Limb (tissue), 2 donors: ENCODE measurements around the gene SRSF3.

Experiments used
- DNase-seq, 2 donors: peaks; one replicate each; pipeline ENCODE4 v3.0.0-alpha.2; 2016; ENCODE audit errors: extremely low spot score in 2 of 2

Gene SRSF3

GRCh38 chr6:36622901-36623546, 28.9 kb downstream of the SRSF3 start:
- DNase-seq: no peak

GRCh38 chr6:36623547-36624459, 29.6 kb downstream of the SRSF3 start:
- peak; percentile 72 to 88 for DNase-seq

DNA sequence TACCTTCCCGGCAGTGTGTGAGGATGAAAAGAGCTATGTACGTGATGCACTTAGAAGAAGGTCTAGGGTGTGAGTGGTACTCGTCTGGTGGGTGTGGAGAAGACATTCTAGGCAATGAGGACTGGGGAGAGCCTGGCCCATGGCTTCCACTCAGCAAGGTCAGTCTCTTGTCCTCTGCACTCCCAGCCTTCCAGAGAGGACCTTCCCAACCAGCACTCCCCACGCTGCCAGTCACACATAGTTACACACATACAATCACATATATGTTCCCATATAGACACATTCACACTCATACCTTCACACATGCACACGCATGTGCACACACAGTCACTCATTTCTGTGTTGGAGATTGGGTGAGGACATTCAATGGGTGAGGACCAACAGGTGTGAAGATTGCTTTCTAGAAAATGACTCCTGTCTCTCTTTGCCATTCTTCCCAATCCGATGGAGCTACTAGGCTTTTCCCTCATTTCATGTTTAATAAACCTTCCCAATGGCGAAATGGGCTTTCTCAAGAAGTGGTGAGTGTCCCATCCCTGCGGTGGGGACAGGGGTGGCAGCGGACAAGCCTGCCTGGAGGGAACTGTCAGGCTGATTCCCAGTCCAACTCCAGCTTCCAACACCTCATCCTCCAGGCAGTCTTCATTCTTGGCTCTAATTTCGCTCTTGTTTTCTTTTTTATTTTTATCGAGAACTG, 30.4 kb downstream of the SRSF3 start:
- DNase-seq: no peak

- DNase-seq: peak in 1 of 2 donors; percentile 42
These were observed 31.2 kb downstream of the SRSF3 start for GRCh38 chr6:36625158-36625919.

- DNase-seq: no peak
These were observed 32.5 kb downstream of the SRSF3 start for GRCh38 chr6:36626636-36627035.

GRCh38 chr6:36627141-36627540, 33.0 kb downstream of the SRSF3 start:
- no peak for DNase-seq

- DNase-seq: no peak
These were observed 33.7 kb downstream of the SRSF3 start for GRCh38 chr6:36627801-36628246.

- DNase-seq: no peak
These were observed 35.6 kb downstream of the SRSF3 start for GRCh38 chr6:36629784-36630183.

- DNase-seq: no peak
These were observed 37.3 kb downstream of the SRSF3 start for GRCh38 chr6:36631326-36632011.

GRCh38 chr6:36633370-36633769, 39.2 kb downstream of the SRSF3 start:
- no peak for DNase-seq

DNA sequence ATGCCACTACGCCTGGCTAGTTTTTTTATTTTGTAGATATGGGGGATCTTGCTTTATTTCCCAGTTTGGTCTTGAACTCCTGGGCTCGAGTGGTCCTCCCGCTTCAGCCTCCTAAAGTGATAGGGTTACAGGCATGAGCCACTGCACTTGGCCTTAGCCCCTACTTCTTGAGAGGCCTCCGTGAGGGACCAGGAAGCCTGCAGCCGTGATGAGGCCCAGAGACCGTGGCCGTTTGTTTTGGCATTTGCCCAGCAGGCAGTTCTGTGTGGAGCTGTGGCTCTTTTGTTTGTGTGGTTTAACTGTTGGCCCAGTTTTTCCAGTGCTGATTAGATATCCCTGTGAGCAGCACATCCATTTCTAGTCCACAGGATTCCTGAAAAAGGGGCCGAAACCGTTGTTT, 39.8 kb downstream of the SRSF3 start:
- DNase-seq: peak in 1 of 2 donors; percentile 58

GRCh38 chr6:36634317-36635108, 40.4 kb downstream of the SRSF3 start:
- DNase-seq: no peak

DNA sequence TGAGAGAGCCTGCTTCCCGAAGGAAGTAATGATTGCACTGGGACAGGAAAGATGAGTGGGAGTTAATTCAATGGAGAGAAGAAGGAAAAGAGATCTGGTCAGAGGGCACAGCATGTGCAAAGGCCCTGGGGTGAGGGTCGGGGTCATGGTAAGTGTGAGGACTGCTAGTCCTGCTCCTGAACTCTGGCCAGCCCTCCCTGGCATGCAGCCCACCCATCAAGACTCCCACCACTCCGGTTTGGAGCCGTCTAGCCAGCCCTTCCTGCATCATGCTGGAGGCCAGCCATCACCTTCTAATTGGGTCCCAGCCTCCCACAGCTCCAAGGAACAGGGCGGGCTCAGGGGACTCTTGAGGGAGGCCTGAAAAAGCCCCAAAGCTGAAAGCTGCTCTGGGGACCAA, 42.1 kb downstream of the SRSF3 start:
- no peak for DNase-seq

DNA sequence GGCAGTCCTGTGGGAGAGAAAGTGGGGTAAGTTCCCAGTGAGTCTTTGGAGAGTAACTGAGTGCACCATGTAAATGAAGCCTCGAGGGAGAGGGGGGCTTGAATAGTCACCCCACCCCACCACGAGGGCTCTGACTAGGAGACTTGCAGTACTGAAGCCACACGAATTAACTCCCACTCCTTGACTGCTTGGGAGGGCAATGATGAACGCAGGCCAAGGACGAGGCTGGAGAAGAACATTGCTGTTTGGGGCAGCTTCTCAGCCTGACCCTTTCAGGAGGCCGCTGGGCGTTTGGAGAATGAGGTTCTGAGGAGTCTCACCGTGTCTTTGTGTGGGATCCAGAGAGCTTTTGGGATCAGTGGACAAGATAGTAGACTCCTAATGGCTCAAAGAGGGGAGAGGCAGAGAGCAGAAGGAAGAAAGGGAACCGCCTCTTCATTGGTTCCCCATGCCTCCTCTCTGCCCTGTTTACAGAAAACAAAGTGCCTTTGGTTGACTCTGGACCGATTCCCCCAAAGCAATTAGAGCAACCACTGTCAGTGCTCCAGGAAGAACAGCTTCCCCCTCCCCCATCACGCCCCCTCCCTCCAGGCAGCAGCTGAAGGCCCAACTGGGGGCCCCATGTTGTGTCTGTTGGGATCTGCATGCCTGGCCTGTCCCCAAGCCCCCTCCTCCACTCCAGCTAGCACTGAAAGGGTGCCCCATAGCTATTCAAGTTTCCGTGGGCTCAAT, 42.7 kb downstream of the SRSF3 start:
- DNase-seq: no peak

DNA sequence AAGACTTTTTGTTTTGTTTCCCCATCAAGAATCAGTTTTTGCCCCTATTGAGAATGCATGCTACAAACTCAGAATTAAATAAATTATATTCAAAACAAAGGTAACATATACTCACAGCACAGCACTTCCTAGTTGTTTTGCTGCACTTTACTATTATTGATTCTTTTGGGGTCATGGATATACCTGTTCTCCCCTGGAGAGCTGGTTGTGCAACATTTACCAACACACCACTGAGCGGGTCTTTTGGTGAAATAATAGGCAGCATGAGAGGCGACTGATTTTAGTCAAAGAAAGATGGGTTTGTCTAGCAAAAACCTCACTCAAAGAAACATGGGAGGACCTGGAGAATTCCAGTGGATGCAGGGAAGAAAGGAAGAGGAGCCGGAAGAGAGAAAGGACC, 44.4 kb downstream of the SRSF3 start:
- DNase-seq: no peak

DNA sequence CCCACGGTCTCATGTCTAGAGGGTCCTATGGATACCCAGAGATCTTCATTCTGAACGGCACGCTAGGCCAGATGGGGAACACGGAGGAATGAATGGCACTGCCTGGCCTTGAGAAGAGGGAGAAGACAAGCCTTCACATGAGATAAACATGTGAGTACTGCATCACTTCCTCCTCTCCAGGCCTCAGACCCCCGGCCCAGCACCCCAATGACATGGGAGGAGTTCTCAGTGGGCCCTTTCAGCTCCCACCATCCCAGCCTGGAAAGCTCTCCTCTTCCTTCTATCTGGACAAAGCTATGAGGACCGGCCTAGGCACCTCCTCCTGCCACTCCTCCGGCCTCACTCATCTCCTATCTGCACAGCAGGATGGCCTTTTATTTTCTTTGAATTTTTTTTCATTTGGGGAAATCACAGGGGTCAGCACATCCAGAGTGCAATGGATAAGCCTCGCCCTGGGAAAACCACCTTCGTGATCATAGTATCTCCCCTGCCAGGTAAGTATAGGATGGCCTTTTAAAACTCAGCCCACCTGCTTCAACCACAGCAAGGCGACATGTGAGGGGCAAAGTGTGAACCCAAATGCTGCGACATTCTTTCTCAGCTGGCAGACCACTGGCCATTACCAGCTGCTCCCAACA, 45.1 kb downstream of the SRSF3 start:
- no peak for DNase-seq

GRCh38 chr6:36641543-36641942, 47.4 kb downstream of the SRSF3 start:
- DNase-seq: no peak

DNA sequence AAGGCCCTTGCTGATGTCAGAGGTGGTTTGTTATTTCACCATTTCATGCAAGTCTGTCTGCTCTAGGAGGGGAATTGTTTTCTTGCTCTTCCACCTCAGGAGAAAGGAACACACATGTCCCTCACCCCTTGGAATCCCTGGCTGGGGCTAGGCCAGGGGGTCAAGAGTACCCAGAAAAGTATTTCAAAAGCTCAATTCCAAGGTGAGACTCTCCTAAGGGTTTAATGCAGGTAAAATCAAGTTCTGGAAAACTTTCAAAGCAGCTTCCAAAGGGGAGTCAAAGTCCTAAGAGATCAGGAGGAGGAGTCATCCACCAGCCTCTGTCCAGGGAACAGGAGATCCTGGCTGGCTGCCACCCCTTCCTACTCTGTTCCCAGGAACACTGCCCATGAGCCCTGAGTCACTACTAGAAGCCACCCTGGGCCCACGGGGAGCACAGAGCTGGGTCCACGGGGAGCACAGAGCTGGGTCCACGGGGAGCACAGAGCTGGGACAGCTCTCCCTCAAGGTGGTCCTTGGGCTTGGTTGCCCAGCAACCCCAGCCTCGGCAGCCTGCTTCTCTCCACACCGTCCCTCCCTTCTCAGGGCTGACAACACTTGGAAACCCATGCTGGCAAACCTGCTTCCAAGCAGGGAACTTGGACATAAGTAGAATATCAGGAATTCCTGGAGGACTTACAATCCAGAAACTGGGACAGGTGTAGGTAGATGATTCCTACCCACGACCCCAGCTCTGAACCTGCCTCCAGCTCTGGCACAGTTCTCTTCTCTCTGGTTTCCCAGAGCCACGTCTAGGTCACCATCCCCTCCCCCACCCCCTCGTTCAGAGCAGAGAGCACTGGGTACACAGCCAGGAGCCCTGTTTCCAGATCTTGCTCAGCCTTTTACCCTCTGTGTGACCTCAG, 49.0 kb downstream of the SRSF3 start:
- no peak for DNase-seq
